BLaER1 treated with 17β-estradiol and CSF1 and Interleukin-3, amounts not matched to agents 10 nM and 100 nM (cell line): Measurements from ENCODE around the gene ATP6V1D.
"Not testable (repeated sequence)": the region's sequence is repeated elsewhere in the genome, so short reads cannot be mapped to it uniquely, and the experiment has no call there.

ENCODE experiments used
- H3K27ac ChIP-seq, 11 experiments: shearing (Covaris generic); formaldehyde crosslinking; 2 replicates each; pipeline ENCODE4 v1.8.1; 2022
- H3K27me3 ChIP-seq, 11 experiments: shearing (Covaris generic); formaldehyde crosslinking; 2 replicates each; pipeline ENCODE4 v1.8.1; 2022
- H3K36me3 ChIP-seq, 11 experiments: shearing (Covaris generic); formaldehyde crosslinking; 2 replicates each; pipeline ENCODE4 v1.8.1; 2022
- H3K4me1 ChIP-seq, 10 experiments: shearing (Covaris generic); formaldehyde crosslinking; 2 replicates each; pipeline ENCODE4 v1.8.1; 2022
- H3K4me2 ChIP-seq, 11 experiments: shearing (Covaris generic); formaldehyde crosslinking; 2 replicates each; pipeline ENCODE4 v1.8.1; 2022
- H3K4me3 ChIP-seq, 10 experiments: shearing (Covaris generic); formaldehyde crosslinking; 2 replicates each; pipeline ENCODE4 v1.8.1; 2022
- H3K9ac ChIP-seq, 11 experiments: shearing (Covaris generic); formaldehyde crosslinking; 2 replicates each; pipeline ENCODE4 v1.8.1; 2022
- H3K9me3 ChIP-seq, 11 experiments: shearing (Covaris generic); formaldehyde crosslinking; replicated peaks in 1 of 11; 2 replicates each; pipeline ENCODE4 v1.8.1; 2022
- H4K20me1 ChIP-seq, 11 experiments: shearing (Covaris generic); formaldehyde crosslinking; 2 replicates each; pipeline ENCODE4 v1.8.1; 2022
- Cebpa-rat ChIP-seq, 11 experiments: shearing (Covaris generic); IDR thresholded peaks; 2 replicates each; pipeline ENCODE4 v1.8.1; 2022

The ATP6V1D gene

DNA sequence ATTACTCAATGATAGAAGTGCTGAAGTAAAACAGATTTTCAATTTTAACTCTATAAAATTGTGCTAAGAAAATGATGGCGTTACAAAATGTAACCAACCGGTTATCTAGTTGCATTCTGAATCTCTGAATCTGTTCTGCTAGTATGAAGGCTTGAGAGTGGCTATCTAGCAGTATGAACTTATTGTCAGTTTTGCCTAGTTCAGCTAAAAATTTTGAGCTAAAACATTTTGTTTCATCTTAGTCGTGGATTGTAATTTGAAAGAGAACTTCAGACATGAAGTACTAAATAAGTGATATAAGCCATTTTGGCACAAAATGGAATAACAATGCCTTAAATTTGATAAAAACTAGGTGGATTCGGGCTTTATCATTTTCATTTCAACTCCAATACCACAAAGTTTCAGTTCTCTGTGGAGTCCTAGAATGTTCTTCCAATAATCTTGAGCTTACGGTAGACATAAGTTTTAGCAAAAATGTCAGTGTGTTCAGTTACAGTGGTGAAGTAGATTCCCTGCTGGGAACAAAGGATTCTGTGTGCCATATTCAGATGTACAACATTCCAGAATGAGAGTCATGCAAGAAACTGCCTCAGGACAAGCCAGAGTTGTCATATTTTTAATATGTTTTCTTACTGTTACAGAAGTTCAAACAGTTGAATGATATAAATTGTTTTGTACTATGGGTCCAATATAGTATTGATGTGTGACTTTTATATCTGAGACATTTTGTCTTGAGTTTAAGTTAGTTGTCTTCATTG lies 28.1 kb downstream of the ATP6V1D start:
- Histone ChIP-seq H3K27me3 (no peaks in the 10 kb centered on the region), H3K36me3 (peaks cover 51 to 82% (median 79%) of the 10 kb centered on the region in 11 experiments), H4K20me1 (no peaks in the 10 kb centered on the region), H3K9me3 (no peaks in the 10 kb centered on the region), H3K4me1 (no peaks in the 10 kb centered on the region), H3K9ac (no peak overlapping the region), H3K4me2 (no peak overlapping the region), H3K4me3 (no peak overlapping the region), H3K27ac (no peak overlapping the region)
- TF ChIP-seq Cebpa-rat (IDR thresholded peaks at IDR 0.05) = no peak

DNA sequence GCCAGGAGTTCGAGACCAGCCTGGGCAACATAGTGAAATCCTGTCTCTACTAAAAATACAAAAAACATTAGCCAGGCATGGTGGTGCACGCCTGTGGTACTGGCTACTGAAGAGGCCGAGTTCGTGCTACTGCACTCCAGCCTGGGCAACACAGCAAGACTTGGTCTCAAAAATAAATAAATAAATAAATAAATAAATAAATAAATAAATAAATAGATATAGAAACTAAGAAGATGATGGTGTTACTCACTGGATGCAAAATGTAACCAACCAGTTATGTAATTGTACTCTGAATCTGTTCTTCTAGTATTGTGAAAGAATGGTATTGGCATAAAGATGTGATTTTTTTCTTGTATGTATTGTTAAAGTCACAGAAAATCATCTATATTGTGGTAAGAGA lies 29.9 kb downstream of the ATP6V1D start:
- not testable (repeated sequence) for H3K4me1 ChIP-seq, H3K27ac ChIP-seq, H3K4me2 ChIP-seq, H3K27me3 ChIP-seq, H3K9ac ChIP-seq, H4K20me1 ChIP-seq, H3K9me3 ChIP-seq, H3K4me3 ChIP-seq
- peaks cover 51 to 82% (median 76%) of the 10 kb centered on the region in 11 experiments for H3K36me3 ChIP-seq

DNA sequence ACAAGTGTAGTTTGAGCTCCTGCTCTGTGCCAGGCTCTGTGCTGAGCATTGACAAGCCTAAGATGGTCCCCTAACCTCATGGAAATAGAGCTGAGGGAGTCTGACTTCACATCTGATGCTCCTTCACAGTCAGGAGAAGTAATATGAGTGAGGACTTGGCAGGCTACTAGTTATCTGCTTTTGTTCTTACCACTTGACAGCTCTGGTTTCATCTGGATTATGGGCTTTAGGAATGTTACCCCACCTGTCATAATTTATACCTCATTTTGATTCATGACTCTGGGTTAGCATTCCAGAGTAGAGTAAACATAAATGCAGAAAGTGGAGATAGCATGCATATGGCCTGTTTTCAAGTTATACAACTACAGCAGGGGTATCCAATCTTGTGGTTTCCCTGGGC lies 40.5 kb downstream of the ATP6V1D start:
- peaks cover 13 to 87% (median 42%) of the 10 kb centered on the region in 11 experiments; a peak in 21 of 22 replicates for H3K36me3 ChIP-seq
- H4K20me1 ChIP-seq = no peaks in the 10 kb centered on the region
- no peaks in the 10 kb centered on the region for H3K27me3 ChIP-seq
- no peak for TF ChIP-seq Cebpa-rat (IDR thresholded peaks at IDR 0.05)
- no peaks in the 10 kb centered on the region for H3K9me3 ChIP-seq
- H3K27ac ChIP-seq = no peak overlapping the region
- H3K4me3 ChIP-seq = no peak overlapping the region
- H3K4me1 ChIP-seq = peaks cover 0 to 7% (median 0%) of the 10 kb centered on the region in 10 experiments; a peak in 3 of 20 replicates
- H3K9ac ChIP-seq = no peak overlapping the region
- no peak overlapping the region for H3K4me2 ChIP-seq

DNA sequence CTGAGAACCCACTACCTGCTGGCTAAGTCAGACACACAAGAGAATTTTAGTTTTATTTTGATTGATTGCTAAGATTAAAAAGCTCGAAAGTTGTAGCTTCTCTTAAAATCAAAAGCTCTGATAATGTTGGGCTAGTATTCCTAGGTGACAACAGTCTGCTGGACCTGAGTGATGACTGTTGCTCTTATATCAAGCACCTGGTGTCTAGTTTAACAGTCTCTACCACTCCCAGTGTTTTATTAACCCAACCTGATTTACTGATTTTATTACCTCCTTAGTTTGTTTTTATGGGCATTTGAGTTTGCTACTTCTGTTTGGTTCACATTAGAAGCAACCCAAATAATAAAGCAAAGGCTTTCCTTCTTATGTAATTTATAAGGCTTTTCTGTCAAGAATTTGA lies 41.8 kb downstream of the ATP6V1D start:
- Histone ChIP-seq H4K20me1 (no peaks in the 10 kb centered on the region), H3K4me3 (no peak overlapping the region), H3K36me3 (peaks cover 7 to 89% (median 39%) of the 10 kb centered on the region in 11 experiments; a peak in 20 of 22 replicates), H3K4me2 (no peak overlapping the region), H3K27ac (no peak overlapping the region), H3K4me1 (peaks cover 0 to 7% (median 0%) of the 10 kb centered on the region in 10 experiments; a peak in 3 of 20 replicates), H3K9ac (no peak overlapping the region), H3K9me3 (no peaks in the 10 kb centered on the region), H3K27me3 (no peaks in the 10 kb centered on the region)
- no peak for TF ChIP-seq Cebpa-rat (IDR thresholded peaks at IDR 0.05)

- no peak for TF ChIP-seq Cebpa-rat (IDR thresholded peaks at IDR 0.05)
Measured at GRCh38 chr14:67313153-67313552, 46.5 kb downstream of the ATP6V1D start.

GRCh38 chr14:67311868-67312267 lies 47.7 kb downstream of the ATP6V1D start:
- Histone ChIP-seq H3K4me3 (no peak overlapping the region), H3K4me1 (peaks cover 0 to 13% (median 0%) of the 10 kb centered on the region in 10 experiments; a peak in 3 of 20 replicates)

More at GRCh38 chr14:67313153-67313552, 46.5 kb downstream of the ATP6V1D start:
- H3K27me3 ChIP-seq = no peaks in the 10 kb centered on the region
- H3K4me2 ChIP-seq = no peak overlapping the region
- no peak overlapping the region for H3K27ac ChIP-seq
- no peak overlapping the region for H3K9ac ChIP-seq
- H3K9me3 ChIP-seq = no peaks in the 10 kb centered on the region
- H4K20me1 ChIP-seq = no peaks in the 10 kb centered on the region
- peaks cover 4 to 90% (median 30%) of the 10 kb centered on the region in 11 experiments; a peak in 16 of 22 replicates for H3K36me3 ChIP-seq
- peaks cover 0 to 7% (median 0%) of the 10 kb centered on the region in 10 experiments; a peak in 3 of 20 replicates for H3K4me1 ChIP-seq
- H3K4me3 ChIP-seq = no peak overlapping the region

More at GRCh38 chr14:67311868-67312267, 47.7 kb downstream of the ATP6V1D start:
- Histone ChIP-seq H3K9me3 (no peaks in the 10 kb centered on the region), H3K9ac (no peak overlapping the region), H3K36me3 (peaks cover 4 to 92% (median 34%) of the 10 kb centered on the region in 11 experiments; a peak in 19 of 22 replicates), H3K27me3 (no peaks in the 10 kb centered on the region), H3K4me2 (no peak overlapping the region), H3K27ac (no peak overlapping the region), H4K20me1 (no peaks in the 10 kb centered on the region)
- TF ChIP-seq Cebpa-rat (IDR thresholded peaks at IDR 0.05) = no peak
